HepG2 (cell line): Measurements from ENCODE around the gene MAN2A2. TPM values are rescaled to one million over a fixed set of nuclear protein-coding genes. Genes with fewer than 3 reads are reported as not detected.

Experiments used
- ASH2L ChIP-seq: fragments of 300-600, 200-600 bp; sonication (generic); IDR thresholded peaks from 2 replicates; pipeline ENCODE4 v1.7.0; 2017; ENCODE audit warnings: low read depth, mild to moderate bottlenecking, moderate library complexity, mixed read lengths, low read length; ENCODE audit not compliant: insufficient read length
- BHLHE40 ChIP-seq: IDR thresholded peaks from 2 replicates; pipeline ENCODE4 v1.6.1; 2011; ENCODE audit warnings: low read length, improper control_type of control experiment
- ELF3 ChIP-seq: IDR thresholded peaks from 2 replicates; pipeline ENCODE4 v1.6.1; 2016; ENCODE audit warnings: missing genetic modification reagents, missing compliant biosample characterization
- GFI1 ChIP-seq: sonication (generic); formaldehyde crosslinking; IDR thresholded peaks from 2 replicates; pipeline ENCODE4 v1.5.0; 2020; ENCODE audit warnings: missing genetic modification reagents, mild to moderate bottlenecking, borderline replicate concordance
- HDAC1 ChIP-seq: sonication (generic); formaldehyde crosslinking; IDR thresholded peaks from 2 replicates; pipeline ENCODE4 v1.5.1; 2020; ENCODE audit warnings: mild to moderate bottlenecking, missing genetic modification reagents
- HMGXB4 ChIP-seq, 2 experiments: sonication (generic) in 1 of 2; formaldehyde crosslinking in 1 of 2; IDR thresholded peaks; 2 replicates each; pipeline versions ENCODE4 v1.4.0 to v1.6.1; 2018 to 2020; ENCODE audit warnings: missing genetic modification reagents in 2 of 2, borderline replicate concordance in 1 of 2, low read depth in 1 of 2, mild to moderate bottlenecking in 1 of 2, missing biosample characterization in 1 of 2
- HNF4G ChIP-seq, 2 experiments: sonication (generic) in 1 of 2; formaldehyde crosslinking in 1 of 2; IDR thresholded peaks; 2 replicates each; pipeline versions ENCODE4 v1.4.0 to v1.6.1; 2011 to 2020; ENCODE audit warnings: borderline replicate concordance in 2 of 2, low read depth in 2 of 2, mild to moderate bottlenecking in 2 of 2, low read length in 1 of 2, missing genetic modification reagents in 1 of 2, moderate library complexity in 1 of 2
- KDM1A ChIP-seq: IDR thresholded peaks from 2 replicates; pipeline ENCODE4 v1.6.1; 2016; ENCODE audit warnings: missing compliant biosample characterization
- KLF9 ChIP-seq: IDR thresholded peaks from 2 replicates; pipeline ENCODE4 v1.6.1; 2016; ENCODE audit warnings: low read depth
- MBD4 ChIP-seq: IDR thresholded peaks from 2 replicates; pipeline ENCODE4 v1.6.1; 2012; ENCODE audit warnings: low read length, inconsistent platforms, borderline replicate concordance
- MEF2D ChIP-seq: sonication (generic); formaldehyde crosslinking; IDR thresholded peaks from 2 replicates; pipeline ENCODE4 v1.5.1; 2020; ENCODE audit warnings: mild to moderate bottlenecking, missing genetic modification reagents
- NFATC3 ChIP-seq: sonication (generic); formaldehyde crosslinking; IDR thresholded peaks from 2 replicates; pipeline ENCODE4 v1.5.1; 2020; ENCODE audit warnings: mild to moderate bottlenecking, missing genetic modification reagents
- NR0B2 ChIP-seq: sonication (generic); formaldehyde crosslinking; IDR thresholded peaks from 2 replicates; pipeline ENCODE4 v1.4.0; 2020; ENCODE audit warnings: mild to moderate bottlenecking, missing genetic modification reagents
- NRL ChIP-seq: sonication (generic); formaldehyde crosslinking; IDR thresholded peaks from 2 replicates; pipeline ENCODE4 v1.5.0; 2020; ENCODE audit warnings: missing genetic modification reagents, mild to moderate bottlenecking, moderate library complexity, borderline replicate concordance
- PPARG ChIP-seq: conservative IDR thresholded peaks from 2 replicates; pipeline ENCODE4 v1.6.1; 2016; ENCODE audit warnings: missing biosample characterization, missing genetic modification reagents
- SIX4 ChIP-seq: sonication (generic); formaldehyde crosslinking; IDR thresholded peaks from 2 replicates; pipeline ENCODE4 v1.4.0; 2020; ENCODE audit warnings: missing genetic modification reagents
- SMARCE1 ChIP-seq: fragments of 450-650 bp; IDR thresholded peaks from 2 replicates; pipeline ENCODE4 v1.6.1; 2017; ENCODE audit warnings: borderline replicate concordance
- SNAPC2 ChIP-seq: sonication (generic); formaldehyde crosslinking; IDR thresholded peaks from 2 replicates; pipeline ENCODE4 v1.8.1; 2022; ENCODE audit warnings: mild to moderate bottlenecking, missing genetic modification reagents
- ZBTB49 ChIP-seq: sonication (generic); formaldehyde crosslinking; IDR thresholded peaks from 2 replicates; pipeline ENCODE4 v1.4.0; 2020; ENCODE audit warnings: missing genetic modification reagents, borderline replicate concordance
- ZNF441 ChIP-seq: sonication (generic); formaldehyde crosslinking; IDR thresholded peaks from 2 replicates; pipeline ENCODE4 v1.7.0; 2021; ENCODE audit warnings: missing genetic modification reagents, borderline replicate concordance
- ZNF552 ChIP-seq: sonication (generic); formaldehyde crosslinking; IDR thresholded peaks from 2 replicates; pipeline ENCODE4 v1.9.0; 2022; ENCODE audit warnings: missing genetic modification reagents, mild to moderate bottlenecking, borderline replicate concordance
- ZSCAN12 ChIP-seq: sonication (generic); formaldehyde crosslinking; IDR thresholded peaks from 2 replicates; pipeline ENCODE4 v1.9.0; 2021; ENCODE audit warnings: mild to moderate bottlenecking, missing genetic modification reagents
- ZSCAN5A ChIP-seq: sonication (generic); formaldehyde crosslinking; IDR thresholded peaks from 2 replicates; pipeline ENCODE4 v1.8.0; 2022; ENCODE audit warnings: mild to moderate bottlenecking, missing genetic modification reagents, borderline replicate concordance
- polyA plus RNA-seq, 8 experiments: library from polyadenylated mRNA; depleted of rRNA in 3 of 8; stranded (reverse) in 7 of 8; unstranded in 1 of 8; fragments of >200 nt; fragmentation: Illumina TruSeq in 4 of 8; extraction: Trizol in 4 of 8; gene quantifications; 2 replicates each; pipeline versions ENCODE4 v1.2.1 to v1.2.3, GENCODE V29; 2011 to 2016; ENCODE audit warnings: low read depth in 4 of 8, missing spikeins in 1 of 8, mixed read lengths in 1 of 8; ENCODE audit not compliant: insufficient read depth in 1 of 8
- total RNA-seq, 5 experiments: library from RNA; depleted of rRNA; stranded (reverse); fragments of >200 nt; fragmentation: Illumina TruSeq; extraction: Trizol; gene quantifications; 2 replicates each; pipeline ENCODE4 v1.2.3, GENCODE V29; 2016; ENCODE audit warnings: low read depth in 1 of 5

Gene MAN2A2
- total and polyA plus RNA-seq, 2 of the 13 experiments (the other 11 are each of a cell fraction or from before 2014, with no cell fraction given), result 17.5 to 51.5 TPM

GRCh38 chr15:90934949-90935751, 32.0 kb downstream of the MAN2A2 start, which contains the start of gene UNC45A (continued):
- TF ChIP-seq ZBTB49 (CRISPR knock-in tag) (no peak), SMARCE1 (no peak), PPARG (CRISPR knock-in tag) (no peak; the same call in 1 of the 2 replicates), MEF2D (CRISPR knock-in tag) (no peak), GFI1 (CRISPR knock-in tag) (no peak; the same call in 1 of the 2 replicates), HNF4G (IDR thresholded peaks at IDR 0.05; ENCODE audit: borderline replicate concordance, low read depth, low read length) (no peak), HNF4G (CRISPR knock-in tag; IDR thresholded peaks at IDR 0.05; ENCODE audit: borderline replicate concordance, low read depth) (no peak), SIX4 (CRISPR knock-in tag) (no peak), SNAPC2 (CRISPR knock-in tag) (no peak), HDAC1 (CRISPR knock-in tag) (peak; percentile 51), MBD4 (no peak), NRL (CRISPR knock-in tag) (0 out of 2 replicates have a peak, but pooled peaks have one; percentile 47), ZSCAN5A (no peak), BHLHE40 (0 out of 2 replicates have a peak, but pooled peaks have one; percentile 30), ASH2L (peak; percentile 26), ZNF441 (0 out of 2 replicates have a peak, but pooled peaks have one; percentile 44), ZNF552 (no peak), NFATC3 (CRISPR knock-in tag) (peak; percentile 84; the same call in 1 of the 2 replicates), KLF9 (CRISPR knock-in tag) (no peak), KDM1A (no peak), ZSCAN12 (CRISPR knock-in tag) (0 out of 2 replicates have a peak, but pooled peaks have one; percentile 0), NR0B2 (CRISPR knock-in tag) (peak; percentile 22; the same call in 1 of the 2 replicates), HMGXB4 (CRISPR knock-in tag; IDR thresholded peaks at IDR 0.05; ENCODE audit: borderline replicate concordance in 1 of 2, low read depth in 1 of 2) (peak; percentile 11 to 38; a peak in 1 of 4 replicates), ELF3 (CRISPR knock-in tag) (no peak; the same call in none of the 2 replicates)
